Body of pancreas (tissue), 4 donors: ENCODE results near the gene GOLM1.

Source experiments
- POLR2A ChIP-seq, 3 donors: fragments of 450-650 bp; IDR thresholded peaks; one replicate each; pipeline ENCODE4 v1.6.1; 2016; ENCODE audit warnings: antibody characterized with exemption in 3 of 3, mild to moderate bottlenecking in 2 of 3
- TF ChIP-seq, protein P1 (sequence below), 7 experiments: fragments of 450-650 bp in 4 of 7; fragments of 200-600 bp in 3 of 7; sonication (generic) in 3 of 7; IDR thresholded peaks; one replicate each; pipeline ENCODE4 v1.5.1; 2016 to 2019; ENCODE audit warnings: antibody characterized with exemption in 7 of 7

- TF ChIP-seq, protein P1, sequence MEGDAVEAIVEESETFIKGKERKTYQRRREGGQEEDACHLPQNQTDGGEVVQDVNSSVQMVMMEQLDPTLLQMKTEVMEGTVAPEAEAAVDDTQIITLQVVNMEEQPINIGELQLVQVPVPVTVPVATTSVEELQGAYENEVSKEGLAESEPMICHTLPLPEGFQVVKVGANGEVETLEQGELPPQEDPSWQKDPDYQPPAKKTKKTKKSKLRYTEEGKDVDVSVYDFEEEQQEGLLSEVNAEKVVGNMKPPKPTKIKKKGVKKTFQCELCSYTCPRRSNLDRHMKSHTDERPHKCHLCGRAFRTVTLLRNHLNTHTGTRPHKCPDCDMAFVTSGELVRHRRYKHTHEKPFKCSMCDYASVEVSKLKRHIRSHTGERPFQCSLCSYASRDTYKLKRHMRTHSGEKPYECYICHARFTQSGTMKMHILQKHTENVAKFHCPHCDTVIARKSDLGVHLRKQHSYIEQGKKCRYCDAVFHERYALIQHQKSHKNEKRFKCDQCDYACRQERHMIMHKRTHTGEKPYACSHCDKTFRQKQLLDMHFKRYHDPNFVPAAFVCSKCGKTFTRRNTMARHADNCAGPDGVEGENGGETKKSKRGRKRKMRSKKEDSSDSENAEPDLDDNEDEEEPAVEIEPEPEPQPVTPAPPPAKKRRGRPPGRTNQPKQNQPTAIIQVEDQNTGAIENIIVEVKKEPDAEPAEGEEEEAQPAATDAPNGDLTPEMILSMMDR (IDR thresholded peaks at IDR 0.05): no peak
- no peak for TF ChIP-seq POLR2A (IDR thresholded peaks at IDR 0.05)
Observed at GRCh38 chr9:86046071-86046636, 53.2 kb downstream of the GOLM1 start.
